HepG2 (cell line): ENCODE measurements around the gene TMEM50B. TPM values are rescaled to one million over a fixed set of nuclear protein-coding genes. Genes with fewer than 3 reads are reported as not detected.

ENCODE experiments used
- ATAC-seq: fragments of 200-7000 bp; cut with Tn5 transposase; 3 replicates; pipeline ENCODE4 v1.9.1; 2020; ENCODE audit warnings: mild to moderate bottlenecking, moderate library complexity
- BruUV-seq: library from RNA; stranded (reverse); fragments of 400-500 nt; replicated peaks from 2 replicates; lab custom pipeline; 2021; lab: Mats Ljungman, UMichigan
- CTCF ChIA-PET: fragments of 300-600 bp; formaldehyde crosslinking; extraction: SDS; loops from one replicate; lab custom pipeline; 2021; ENCODE audit warnings: low total read pairs, inconsistent platforms, low intra/inter-chr PET ratio; lab: Yijun Ruan, JAX
- POLR2A ChIA-PET: fragments of 350-600 bp; sonication (Branson Sonifier 250); formaldehyde crosslinking; loops from one replicate; lab custom pipeline; 2020; ENCODE audit warnings: antibody characterized with exemption, inconsistent platforms; lab: Yijun Ruan, JAX
- DNase-seq: peaks from one replicate; pipeline ENCODE4 v3.0.0-alpha.2; 2015; ENCODE audit warnings: low spot score
- FAIRE-seq: peaks from 3 replicates; lab custom pipeline; 2011; peaks lifted over from hg19 to GRCh38; lab: Jason Lieb, UNC
- H2AFZ ChIP-seq: one replicate; pipeline ENCODE4 v1.6.1; 2011; ENCODE audit warnings: low read length, inconsistent platforms
- H3K27ac ChIP-seq: fragments of 300-600 bp; 3 replicates; pipeline ENCODE4 v1.8.0; 2011; ENCODE audit warnings: mixed run types, mild to moderate bottlenecking, mixed read lengths, low read length, inconsistent platforms; ENCODE audit not compliant: insufficient read depth; ENCODE audit errors: extremely low read length
- H3K27me3 ChIP-seq, 2 experiments: fragments of 200-600 bp in 1 of 2; 2 replicates in 1 of 2; 3 replicates in 1 of 2; pipeline versions ENCODE4 v1.6.0 to v1.8.0; 2011; ENCODE audit warnings: low read length in 2 of 2, mild to moderate bottlenecking in 2 of 2, moderate library complexity in 2 of 2, inconsistent platforms in 1 of 2; ENCODE audit not compliant: insufficient read depth in 2 of 2, control insufficient read depth in 1 of 2
- H3K36me3 ChIP-seq, 2 experiments: fragments of 200-600 bp in 1 of 2; replicated peaks in 1 of 2; 2 replicates in 1 of 2; 3 replicates in 1 of 2; pipeline versions ENCODE4 v1.5.1 to v1.8.0; 2011; ENCODE audit warnings: low read length in 2 of 2, inconsistent platforms in 1 of 2; ENCODE audit not compliant: insufficient read depth in 2 of 2, control insufficient read depth in 1 of 2
- H3K4me1 ChIP-seq: 2 replicates; pipeline ENCODE4 v1.5.1; 2012; ENCODE audit warnings: low read length, inconsistent platforms; ENCODE audit not compliant: insufficient read depth
- H3K4me2 ChIP-seq: 2 replicates; pipeline ENCODE4 v1.6.0; 2011; ENCODE audit warnings: low read depth, low read length, inconsistent platforms
- H3K4me3 ChIP-seq, 3 experiments: fragments of 200-600 bp in 1 of 3; sonication (generic), shearing (Covaris generic) in 1 of 3; replicated peaks in 1 of 3; 2 replicates each; pipeline ENCODE4 v1.5.1; 2011 to 2016; ENCODE audit warnings: low read length in 3 of 3, inconsistent platforms in 2 of 3, low read depth in 2 of 3, mild to moderate bottlenecking in 2 of 3, control low read depth in 1 of 3, mixed read lengths in 1 of 3; ENCODE audit not compliant: insufficient read depth in 1 of 3
- H3K79me2 ChIP-seq: one replicate; pipeline ENCODE4 v1.6.1; 2011; ENCODE audit warnings: low read length, inconsistent platforms; ENCODE audit not compliant: insufficient read depth
- H3K9ac ChIP-seq: 2 replicates; pipeline ENCODE4 v1.6.0; 2011; ENCODE audit warnings: mild to moderate bottlenecking, low read depth, low read length, inconsistent platforms; ENCODE audit not compliant: insufficient read depth
- H3K9me3 ChIP-seq: 2 replicates; pipeline ENCODE4 v1.5.1; 2012; ENCODE audit warnings: mild to moderate bottlenecking, low read length
- H4K20me1 ChIP-seq: 2 replicates; pipeline ENCODE4 v1.6.0; 2011; ENCODE audit warnings: inconsistent platforms, mild to moderate bottlenecking, low read length, moderate library complexity; ENCODE audit not compliant: insufficient read depth
- CEBPB ChIP-seq: IDR thresholded peaks from 2 replicates; pipeline ENCODE4 v1.6.1; 2011; ENCODE audit warnings: low read depth, low read length, improper control_type of control experiment, borderline replicate concordance
- ESRRA ChIP-seq: sonication (generic); formaldehyde crosslinking; IDR thresholded peaks from 2 replicates; pipeline ENCODE4 v1.5.1; 2020; ENCODE audit warnings: mild to moderate bottlenecking, low read depth, missing genetic modification reagents
- WGBS: methylation state at CpG from one replicate; pipeline ENCODE4 v1.1.6; 2017; ENCODE audit warnings: low lambda C conversion rate; 5-methylcytosine and 5-hydroxymethylcytosine counted together
- in situ Hi-C: cut with HindIII; loops from 2 replicates; pipeline ENCODE4 v1.10.0; 2017; ENCODE audit warnings: low pct_unique_long_range_greater_than_20kb; ENCODE audit not compliant: extremely low pct_ligation_motif_present
- intact Hi-C: fragments of 100-400 bp; cut with micrococcal nuclease; formaldehyde crosslinking; loops from one replicate; pipeline ENCODE4 v1.10.0; 2022; ENCODE audit not compliant: unreplicated experiment
- polyA plus RNA-seq, 8 experiments: library from polyadenylated mRNA; depleted of rRNA in 3 of 8; stranded (reverse) in 7 of 8; unstranded in 1 of 8; fragments of >200 nt; fragmentation: Illumina TruSeq in 4 of 8; extraction: Trizol in 4 of 8; gene quantifications; 2 replicates each; pipeline versions ENCODE4 v1.2.1 to v1.2.3, GENCODE V29; 2011 to 2016; ENCODE audit warnings: low read depth in 4 of 8, missing spikeins in 1 of 8, mixed read lengths in 1 of 8; ENCODE audit not compliant: insufficient read depth in 1 of 8
- total RNA-seq, 5 experiments: library from RNA; depleted of rRNA; stranded (reverse); fragments of >200 nt; fragmentation: Illumina TruSeq; extraction: Trizol; gene quantifications; 2 replicates each; pipeline ENCODE4 v1.2.3, GENCODE V29; 2016; ENCODE audit warnings: low read depth in 1 of 5
- TF ChIP-seq, protein P1 (sequence below): IDR thresholded peaks from 2 replicates; pipeline ENCODE4 v1.6.1; 2016; ENCODE audit warnings: low read depth, borderline replicate concordance

TMEM50B gene
- total and polyA plus RNA-seq, 2 of the 13 experiments (the other 11 are each of a cell fraction or from before 2014, with no cell fraction given): 29.9 to 46.3 TPM

DNA sequence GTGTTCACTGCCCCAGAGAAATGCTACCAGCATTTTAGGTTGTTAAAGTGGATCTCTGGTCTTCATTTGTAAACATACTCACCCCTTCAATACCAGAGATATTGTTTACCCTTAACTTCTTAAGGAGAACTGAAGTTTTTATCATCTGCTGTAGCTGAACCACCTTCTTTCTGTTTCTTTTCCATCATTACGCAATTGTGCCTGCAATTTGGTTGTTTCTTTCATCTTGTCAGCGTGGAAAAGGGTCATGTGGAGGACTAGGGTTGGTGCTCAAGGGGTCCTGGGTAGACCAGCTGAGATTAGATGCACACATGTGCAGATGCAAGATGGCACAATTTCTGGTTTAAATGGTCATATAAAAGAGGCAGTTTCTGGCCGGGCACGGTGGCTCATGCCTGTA lies 39.1 kb upstream of the TMEM50B start:
- Histone ChIP-seq H3K4me2 (no peak overlapping the region), H3K9me3 (no peaks in the 10 kb centered on the region), H3K9ac (no peak overlapping the region), H3K4me3 (no peak overlapping the region), H3K27me3 (no peaks in the 10 kb centered on the region), H3K36me3 (peaks cover 11 to 54% of the 10 kb centered on the region in 2 experiments), H3K27ac (no peak overlapping the region), H4K20me1 (no peaks in the 10 kb centered on the region), H2AFZ (no peak overlapping the region), H3K4me1 (no peaks in the 10 kb centered on the region), H3K79me2 (no peaks in the 10 kb centered on the region)
- CTCF ChIA-PET: no interaction called here
- no peak for FAIRE-seq
- in situ Hi-C loops: no loop called here
- intact Hi-C loops: no loop called here
- no peak for DNase-seq
- WGBS: 98% methylated on average over 4 of the region's 4 CpGs
- no TSS peak for BruUV-seq
- POLR2A ChIA-PET: no interaction called here
- ATAC-seq: no peak
- no peak for TF ChIP-seq ESRRA (CRISPR knock-in tag)
- peak; percentile 78 for TF ChIP-seq CEBPB

DNA sequence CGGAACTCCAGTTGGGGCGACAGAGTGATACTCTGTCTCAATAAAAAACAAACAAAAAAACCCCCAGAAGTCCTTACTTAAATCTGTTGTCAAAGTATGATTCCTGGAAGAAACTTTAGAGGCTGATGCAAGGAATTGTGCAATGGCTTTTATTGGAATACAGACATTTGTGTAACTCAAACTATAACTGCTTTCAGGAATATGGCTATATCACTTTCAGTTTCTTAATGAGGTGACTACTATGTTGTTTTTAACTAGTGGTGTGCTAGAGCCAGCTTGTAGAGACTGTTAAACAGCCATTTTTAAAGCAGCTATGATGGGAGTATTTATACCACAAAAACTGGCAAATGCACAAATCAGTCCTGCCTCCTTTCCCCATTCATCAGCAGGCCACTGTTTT lies 34.5 kb upstream of the TMEM50B start:
- ChIA-PET POLR2A (no interaction called here), CTCF (no interaction called here)
- ATAC-seq (no peak), DNase-seq (no peak), FAIRE-seq (no peak)
- no peaks in the 10 kb centered on the region for H3K9me3 ChIP-seq
- 95% methylated on average over 2 of the region's 2 CpGs for WGBS
- no peaks in the 10 kb centered on the region for H3K27me3 ChIP-seq
- H3K9ac ChIP-seq: no peak overlapping the region
- H3K4me3 ChIP-seq: no peak overlapping the region
- no peaks in the 10 kb centered on the region for H4K20me1 ChIP-seq
- intact Hi-C loops: no loop called here
- no peaks in the 10 kb centered on the region for H3K79me2 ChIP-seq
- peaks cover 16 to 70% of the 10 kb centered on the region in 2 experiments for H3K36me3 ChIP-seq
- H3K4me1 ChIP-seq: no peaks in the 10 kb centered on the region
- TF ChIP-seq, protein P1, sequence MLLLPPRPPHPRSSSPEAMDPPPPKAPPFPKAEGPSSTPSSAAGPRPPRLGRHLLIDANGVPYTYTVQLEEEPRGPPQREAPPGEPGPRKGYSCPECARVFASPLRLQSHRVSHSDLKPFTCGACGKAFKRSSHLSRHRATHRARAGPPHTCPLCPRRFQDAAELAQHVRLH (CRISPR knock-in tag): no peak
- peak; percentile 36; the same call in 1 of the 2 replicates for TF ChIP-seq CEBPB
- TF ChIP-seq, all 625 proteins: peak for 1
- Histone ChIP-seq H3K4me2 (no peak overlapping the region), H2AFZ (no peak overlapping the region), H3K27ac (no peak overlapping the region)
- BruUV-seq: no TSS peak
- in situ Hi-C loops: no loop called here
